Gastrocnemius medialis (tissue), 4 donors: ENCODE data around the gene PDLIM4.

Experiments
- CTCF ChIP-seq, 5 experiments: fragments of 450-650 bp in 3 of 5; fragments of 200-600 bp in 2 of 5; sonication (generic) in 2 of 5; IDR thresholded peaks in 4 of 5; conservative IDR thresholded peaks in 1 of 5; 1 replicate in 4 of 5; 2 replicates in 1 of 5; pipeline ENCODE4 v1.5.1; 2016 to 2019; ENCODE audit warnings: antibody characterized with exemption in 5 of 5, mild to moderate bottlenecking in 3 of 5, moderate library complexity in 3 of 5
- POLR2A ChIP-seq, 2 donors: fragments of 450-650 bp; IDR thresholded peaks; one replicate each; pipeline ENCODE4 v1.6.1; 2017; ENCODE audit warnings: antibody characterized with exemption in 2 of 2, mild to moderate bottlenecking in 2 of 2, moderate library complexity in 2 of 2

- TF ChIP-seq CTCF (IDR thresholded peaks at IDR 0.05 in 4 of 5, conservative IDR thresholded peaks at IDR 0.05 in 1 of 5), result no peak
- TF ChIP-seq POLR2A (IDR thresholded peaks at IDR 0.05), result no peak
These were observed 58.1 kb downstream of the PDLIM4 start for GRCh38 chr5:132315529-132316067.
